Left ventricle myocardium superior (tissue), 1 donor: ENCODE measurements around the gene TIMD4. TPM values are rescaled to one million over a fixed set of nuclear protein-coding genes. Genes with fewer than 3 reads are reported as not detected.
"Not testable (repeated sequence)": the region's sequence is repeated elsewhere in the genome, so short reads cannot be mapped to it uniquely, and the experiment has no call there.

Experiments used
- ATAC-seq: fragments of 200-7000 bp; cut with Tn5 transposase; one replicate; pipeline ENCODE4 v1.9.1; 2020; ENCODE audit warnings: mild to moderate bottlenecking, moderate library complexity
- DNase-seq: peaks from one replicate; pipeline ENCODE4 v3.0.0-alpha.2; 2020
- intact Hi-C: fragments of 100-400 bp; cut with micrococcal nuclease; formaldehyde crosslinking; loops from one replicate; pipeline ENCODE4 v1.11.0; 2022
- total RNA-seq: library from RNA; stranded (reverse); fragmentation: NEBNext Ultra II Directional; extraction: Animal tissue kit (Norgen Biotek cat#: 25700); gene quantifications from one replicate; pipeline ENCODE4 v1.2.1, GENCODE V29; 2021
- donor health status: DM: no; HTN: yes; CAD: no; lungs with severe emphysema.

TIMD4 gene
- total RNA-seq, 1 donor from 2014 or later = not detected

DNA sequence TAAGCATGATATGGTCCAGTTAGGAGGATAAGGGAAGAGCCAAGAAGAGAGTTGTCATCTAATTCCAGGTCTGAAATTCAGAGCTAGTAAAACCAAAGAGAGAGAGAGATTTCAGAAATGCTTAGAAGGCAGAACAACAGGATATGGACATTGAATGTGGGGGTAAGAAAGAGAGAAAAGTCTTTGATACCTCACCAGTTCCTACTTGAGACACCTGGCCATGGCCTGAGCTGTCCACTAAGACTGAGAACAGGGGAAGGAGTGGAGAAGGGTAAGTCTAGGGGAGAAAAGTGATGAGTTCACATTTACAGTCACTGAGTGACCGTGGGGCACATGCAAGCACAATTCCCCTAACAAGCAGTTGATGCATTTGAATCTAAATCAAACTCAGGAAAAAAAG, 35.5 kb downstream of the TIMD4 start:
- ATAC-seq (no peak), DNase-seq (no peak)
- intact Hi-C loops = no loop called here

DNA sequence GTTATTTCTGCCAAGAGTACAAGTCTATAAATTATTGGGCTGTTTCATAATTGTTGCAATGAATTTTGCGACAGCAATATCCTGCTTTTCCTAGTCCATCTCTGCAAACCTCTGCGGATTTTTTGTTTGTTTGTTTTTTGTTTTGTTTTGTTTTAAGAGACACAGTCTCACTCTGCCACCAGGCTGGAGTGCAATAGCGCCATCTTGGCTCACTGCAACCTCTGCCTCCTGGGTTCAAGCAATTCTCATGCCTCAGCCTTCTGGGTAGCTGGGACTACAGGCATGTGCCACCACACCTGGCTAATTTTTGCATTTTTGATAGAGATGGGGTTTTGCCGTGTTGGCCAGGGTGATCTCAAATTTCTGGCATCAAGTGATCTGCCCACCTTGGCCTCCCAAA, 37.3 kb downstream of the TIMD4 start:
- ATAC-seq, intact Hi-C loops, DNase-seq: not testable (repeated sequence)

DNA sequence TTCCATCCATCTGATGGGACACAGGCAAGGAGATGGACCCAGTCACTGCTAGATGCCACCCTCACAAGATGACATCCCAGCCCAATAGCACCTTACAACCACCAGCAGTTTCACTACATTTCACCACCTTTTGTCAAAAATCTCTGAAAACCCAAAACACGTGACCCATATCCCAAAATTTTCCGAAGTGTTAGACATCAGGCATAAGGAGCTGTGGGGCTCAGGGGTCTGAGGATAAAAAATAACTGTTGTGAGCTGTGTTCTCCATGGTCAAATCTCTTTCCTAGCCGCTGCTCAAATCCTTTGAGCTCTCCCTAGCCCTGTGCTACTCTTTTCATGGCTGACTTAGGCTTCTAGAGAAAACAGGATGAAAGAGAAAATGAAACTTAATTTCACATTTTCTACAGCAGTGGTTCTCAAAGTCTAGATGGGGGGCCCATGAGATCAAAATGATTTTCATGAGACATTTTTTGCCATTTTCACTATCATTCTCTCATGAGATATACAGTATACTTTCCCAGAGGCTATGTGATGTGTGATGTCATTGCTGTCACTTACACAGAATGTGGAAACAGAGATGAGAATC, 40.7 kb downstream of the TIMD4 start:
- ATAC-seq (no peak), DNase-seq (no peak)
- intact Hi-C loops = no loop called here

DNA sequence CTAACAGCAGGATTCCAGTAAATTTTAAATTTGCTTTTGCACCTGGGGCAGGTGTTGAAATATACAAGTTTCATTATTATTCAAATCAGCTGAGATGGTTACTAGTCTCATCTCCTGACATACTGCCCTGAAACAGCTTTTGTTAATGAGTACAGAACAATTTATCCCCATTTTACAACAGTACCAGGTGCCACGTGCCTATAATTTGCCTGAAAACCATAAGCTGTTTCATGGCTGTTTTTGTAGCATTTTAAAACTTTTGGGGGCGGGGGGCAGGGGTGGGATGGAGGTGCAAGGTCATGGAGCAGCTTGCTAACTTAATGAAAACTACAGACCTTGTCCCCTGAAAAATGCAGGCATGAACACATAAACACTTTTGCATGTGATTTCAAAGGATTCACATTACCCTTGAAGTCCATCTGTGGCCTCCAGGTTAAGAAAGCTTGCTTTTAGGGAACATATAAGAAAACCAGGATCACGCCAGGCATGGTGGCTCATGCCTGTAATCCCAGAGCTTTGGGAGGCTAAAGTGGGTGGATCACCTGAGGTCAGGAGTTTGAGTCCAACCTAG, 42.1 kb downstream of the TIMD4 start:
- no peak for ATAC-seq
- no peak for DNase-seq
- intact Hi-C loops = no loop called here

DNA sequence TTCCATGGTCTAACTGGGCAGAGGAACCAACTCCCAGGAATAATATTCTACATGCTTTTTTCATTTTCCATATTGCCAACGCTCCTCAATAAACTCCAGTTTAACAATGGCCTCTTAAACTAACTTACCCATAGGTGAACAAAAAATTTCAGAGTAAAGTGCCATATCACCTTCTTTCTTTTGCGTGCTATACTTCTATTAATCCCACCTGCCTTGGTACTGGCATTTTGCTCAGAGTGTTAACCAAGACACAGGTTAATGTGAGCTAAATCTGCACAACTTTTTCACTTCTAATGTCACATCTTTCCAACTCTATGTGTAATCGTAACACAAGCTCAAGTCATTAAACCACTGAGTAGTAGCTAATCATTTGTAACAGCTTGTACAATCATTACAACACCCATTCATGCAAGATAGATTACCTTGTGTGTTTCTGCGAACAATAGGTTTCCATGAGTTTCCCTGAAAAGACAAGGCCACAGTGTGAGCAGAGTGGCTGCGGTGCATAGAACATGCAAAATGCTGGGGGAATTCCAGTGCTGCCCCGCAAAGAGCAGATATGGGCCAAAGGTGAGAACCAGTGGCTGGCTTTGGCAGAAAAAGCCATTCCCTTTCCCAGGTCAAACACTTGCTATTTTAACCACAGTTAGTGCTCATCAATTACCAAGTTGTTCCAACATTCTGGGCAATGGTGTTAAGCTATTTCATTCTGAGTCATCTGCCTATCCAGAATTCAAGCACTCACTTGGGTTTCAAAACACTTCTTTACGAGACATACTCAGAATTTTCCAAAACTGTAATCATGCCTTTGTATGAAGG, 42.8 kb downstream of the TIMD4 start:
- peak; percentile 14 for ATAC-seq
- intact Hi-C loops = no loop called here
- no peak for DNase-seq

DNA sequence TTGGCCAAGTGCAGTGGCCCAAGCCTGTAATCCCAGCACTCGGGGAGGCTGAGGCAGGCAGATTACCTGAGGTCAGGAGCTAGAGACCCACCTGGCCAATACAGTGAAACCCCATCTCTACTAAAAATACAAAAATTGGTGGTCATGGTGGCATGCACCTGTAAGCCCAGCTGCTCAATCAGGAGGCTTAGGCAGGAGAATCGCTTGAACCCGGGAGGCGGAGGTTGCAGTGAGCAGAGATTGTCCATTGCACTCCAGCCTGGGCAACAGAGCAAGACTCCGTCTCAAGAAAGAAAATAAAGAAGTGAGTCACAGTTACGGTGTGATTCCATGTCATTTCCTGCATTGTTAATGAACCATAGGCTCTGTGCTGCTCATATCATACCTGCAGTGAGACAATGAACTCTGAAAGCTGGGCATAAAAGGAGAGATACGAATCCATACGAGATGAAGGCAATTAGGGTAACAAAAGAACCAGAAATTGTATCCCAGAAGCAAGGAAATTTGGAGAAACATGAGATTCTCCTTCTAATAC, 44.6 kb downstream of the TIMD4 start:
- ATAC-seq = no peak
- DNase-seq = no peak
- intact Hi-C loops = no loop called here

DNA sequence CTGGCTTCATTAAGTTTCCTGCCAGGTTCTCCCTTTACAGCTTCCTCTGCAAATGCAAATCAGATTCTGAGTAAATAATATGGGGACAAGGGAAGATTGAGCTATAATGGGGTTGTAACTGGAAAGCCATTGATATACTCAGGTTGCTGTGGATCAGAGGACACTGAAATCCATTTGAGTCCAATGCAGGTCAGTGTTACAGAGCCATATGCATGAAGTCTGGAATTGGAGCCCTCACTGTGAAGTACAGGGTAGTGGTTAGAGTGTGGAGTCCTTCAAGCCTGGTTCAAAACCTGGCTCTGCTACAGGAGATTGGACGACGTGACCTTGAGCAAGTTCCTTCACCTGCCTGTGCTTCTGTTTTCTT, 48.7 kb downstream of the TIMD4 start:
- ATAC-seq (no peak), DNase-seq (no peak)
- intact Hi-C loops = no loop called here

DNA sequence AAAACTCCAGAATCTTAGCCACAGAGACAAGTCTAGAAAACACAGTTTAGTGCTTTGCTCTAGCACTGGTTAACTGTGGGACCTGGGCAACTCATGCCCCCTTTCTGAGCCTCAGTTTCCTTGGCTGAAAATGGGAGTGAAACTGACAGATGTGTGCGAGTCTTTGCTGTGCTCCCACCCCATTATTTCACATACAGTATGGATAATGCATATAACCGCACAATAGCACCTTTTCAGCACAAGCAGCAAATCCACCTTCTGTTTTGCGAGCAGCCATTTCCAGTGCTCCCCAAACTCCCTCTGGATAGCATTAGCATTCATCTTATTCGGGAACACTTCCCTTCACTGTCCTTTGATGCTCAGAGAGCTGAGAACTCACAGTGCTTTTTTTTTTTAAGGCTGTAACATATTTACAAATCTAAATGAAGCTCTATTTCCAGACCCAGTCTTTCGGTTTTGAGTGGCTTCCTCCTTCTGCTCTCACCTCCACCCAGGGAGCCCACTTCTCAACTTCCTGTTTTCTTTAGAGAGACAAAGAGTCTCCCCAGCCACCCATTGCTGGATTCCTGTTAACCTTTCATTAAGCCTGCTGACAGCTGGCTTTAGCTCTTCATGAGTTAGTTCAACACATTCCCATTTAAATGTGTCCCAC, 49.2 kb downstream of the TIMD4 start:
- no peak for ATAC-seq
- no peak for DNase-seq

DNA sequence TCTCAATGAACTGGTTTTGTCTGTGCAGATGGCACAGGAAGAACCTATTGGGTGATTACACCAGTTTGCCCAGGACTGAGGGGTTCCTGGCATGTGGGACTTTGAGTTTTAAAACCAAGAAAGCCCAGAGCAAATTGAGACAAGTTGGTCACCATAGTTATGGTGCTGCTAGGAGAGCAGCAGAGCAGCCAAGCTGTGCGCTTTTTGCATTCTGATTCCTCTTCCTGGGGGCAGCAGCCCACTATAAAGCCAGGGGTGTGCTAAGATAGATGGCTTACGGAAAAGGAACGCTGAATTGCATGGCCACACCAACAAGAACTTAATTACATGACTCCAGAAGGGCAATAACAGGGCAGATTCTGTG, 49.7 kb downstream of the TIMD4 start:
- ATAC-seq (no peak), DNase-seq (no peak)
- intact Hi-C loops = no loop called here

More for the DNA sequence above, 49.2 kb downstream of the TIMD4 start:
- intact Hi-C loops = no loop called here

DNA sequence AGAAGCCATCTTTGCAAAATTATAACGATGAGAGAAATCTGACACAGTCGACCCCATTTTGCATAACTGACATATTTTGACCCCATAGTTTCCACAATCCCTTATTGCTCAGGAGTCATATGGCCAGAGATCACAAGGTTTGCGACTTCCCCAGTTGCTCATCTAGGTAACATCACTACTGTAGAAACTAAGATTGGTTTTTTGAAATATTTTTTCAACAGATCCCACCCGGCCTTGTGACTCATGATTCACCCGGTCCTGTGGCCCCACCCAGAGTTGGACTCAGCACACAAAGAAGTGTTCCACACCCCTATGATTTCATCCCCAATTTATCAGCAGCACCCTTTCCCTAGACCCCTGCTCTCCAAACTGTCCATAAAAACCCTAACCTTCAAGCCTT, 50.2 kb downstream of the TIMD4 start:
- ATAC-seq = no peak
- no peak for DNase-seq
- intact Hi-C loops = no loop called here

DNA sequence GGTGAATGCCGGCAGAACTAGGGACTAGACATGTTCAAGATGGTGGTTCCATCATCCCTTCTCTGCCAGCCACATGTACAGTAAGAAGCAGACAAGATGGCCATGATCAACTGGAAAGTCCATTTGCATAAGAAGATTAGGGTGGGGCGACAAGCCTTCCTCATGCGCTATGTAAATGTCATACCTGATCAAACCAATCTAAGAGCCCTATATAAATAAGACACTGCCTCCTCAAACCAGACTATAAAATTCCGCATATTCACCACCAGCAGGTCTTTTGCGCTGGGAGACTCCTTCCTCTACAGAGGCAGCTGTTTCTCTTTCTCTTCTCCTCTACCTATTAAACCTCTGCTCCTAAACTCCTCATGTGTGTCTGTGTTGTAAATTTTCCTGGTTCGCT, 53.8 kb downstream of the TIMD4 start:
- ATAC-seq (no peak), DNase-seq (no peak)
- intact Hi-C loops = no loop called here

DNA sequence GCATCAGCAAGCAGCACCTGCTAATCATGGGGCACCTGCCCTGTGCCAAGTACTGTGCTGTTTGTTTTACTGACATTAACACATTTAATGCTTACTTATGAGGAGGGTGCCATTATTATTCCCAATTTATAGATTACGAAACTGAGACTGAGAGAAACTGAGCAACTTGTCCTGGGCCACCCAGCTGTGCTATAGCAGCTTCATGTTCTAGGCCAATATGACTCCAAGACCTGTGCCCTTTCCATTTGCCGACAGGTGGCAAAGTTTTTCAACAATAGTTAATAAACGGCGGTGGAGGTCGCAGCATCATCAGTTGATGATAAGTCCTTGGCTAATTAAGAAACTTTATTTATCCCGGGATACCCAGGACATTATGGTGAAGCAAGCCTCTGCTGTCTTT, 55.4 kb downstream of the TIMD4 start:
- DNase-seq (no peak), ATAC-seq (no peak)
- intact Hi-C loops = no loop called here

DNA sequence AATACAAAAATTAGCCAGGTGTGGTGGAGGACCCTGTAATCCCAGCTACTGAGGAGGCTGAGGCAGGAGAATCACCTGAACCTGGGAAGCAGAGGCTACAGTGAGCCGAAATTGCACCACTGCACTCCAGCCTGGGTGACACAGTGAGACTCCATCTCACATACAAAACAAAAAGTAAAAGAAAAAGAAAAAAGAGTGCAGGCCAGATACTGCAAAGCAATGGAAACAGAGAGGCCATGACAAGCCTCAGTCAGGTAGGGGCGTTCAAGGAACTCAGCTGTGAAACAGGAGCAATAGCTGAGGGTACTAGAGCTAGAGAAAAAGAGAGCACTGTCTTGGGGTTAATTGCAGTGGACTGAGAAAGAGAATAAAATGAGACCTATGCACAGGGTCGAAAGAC, 56.2 kb downstream of the TIMD4 start:
- intact Hi-C loops = no loop called here
- ATAC-seq (no peak), DNase-seq (no peak)

DNA sequence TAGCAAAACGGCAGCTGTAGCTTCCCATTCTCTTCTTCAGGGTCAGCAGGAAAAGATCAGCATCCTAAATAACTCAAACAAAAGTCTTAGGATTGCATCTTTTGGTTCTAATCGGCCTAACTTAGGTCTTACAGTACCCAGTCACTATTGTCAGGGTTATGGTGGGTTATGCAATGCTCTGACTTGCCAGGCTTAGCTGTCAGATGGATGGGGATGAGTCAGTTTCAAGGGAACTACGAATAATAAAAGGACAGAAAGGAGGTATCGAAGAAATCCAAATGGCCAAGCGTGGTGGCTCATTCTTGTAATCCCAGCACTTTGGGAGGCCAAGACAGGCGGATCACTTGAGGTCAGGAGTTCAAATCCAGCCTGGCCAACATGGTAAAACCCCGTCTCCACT, 66.5 kb downstream of the TIMD4 start:
- no peak for DNase-seq
- intact Hi-C loops = no loop called here
- ATAC-seq = no peak

DNA sequence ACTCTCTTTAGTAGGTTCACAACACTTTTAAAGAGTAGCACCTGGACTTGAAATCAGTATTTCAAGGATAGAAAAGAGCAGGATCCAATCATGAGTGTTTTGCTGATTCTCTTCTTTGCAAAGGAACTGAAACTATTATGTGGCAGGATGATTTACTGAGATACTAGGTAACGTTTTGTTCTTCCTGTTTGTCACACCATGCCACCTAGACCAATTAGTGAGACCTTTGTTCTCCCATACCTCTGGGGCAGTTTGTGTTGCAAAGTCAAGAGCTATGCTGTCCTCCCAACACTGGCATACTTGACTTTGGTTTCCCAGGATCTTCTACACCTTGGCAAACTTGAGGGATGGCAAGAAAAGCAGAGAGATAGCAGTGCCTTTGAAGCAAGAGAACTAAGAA, 69.5 kb downstream of the TIMD4 start:
- DNase-seq = no peak
- ATAC-seq = no peak
- intact Hi-C loops = no loop called here

DNA sequence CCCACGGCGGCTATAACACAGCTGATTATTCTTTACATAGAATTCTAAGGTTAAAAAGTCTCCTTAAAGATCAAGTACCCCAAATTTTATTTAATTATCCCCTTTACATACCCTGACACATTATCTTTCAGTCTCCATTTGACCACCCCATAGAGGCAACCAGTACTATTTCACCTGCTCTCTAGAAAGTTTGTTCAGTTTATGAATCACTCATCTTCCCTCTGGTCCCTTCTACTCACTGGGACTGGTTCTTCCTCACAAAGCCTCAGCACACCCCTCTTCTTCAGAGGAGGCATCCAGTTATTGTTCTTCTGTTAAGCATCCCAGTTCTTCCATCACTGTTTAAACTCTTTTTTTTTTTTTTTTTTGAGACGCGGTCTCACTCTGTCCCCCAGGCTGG, 70.2 kb downstream of the TIMD4 start:
- intact Hi-C loops = no loop called here
- no peak for DNase-seq
- ATAC-seq = no peak

DNA sequence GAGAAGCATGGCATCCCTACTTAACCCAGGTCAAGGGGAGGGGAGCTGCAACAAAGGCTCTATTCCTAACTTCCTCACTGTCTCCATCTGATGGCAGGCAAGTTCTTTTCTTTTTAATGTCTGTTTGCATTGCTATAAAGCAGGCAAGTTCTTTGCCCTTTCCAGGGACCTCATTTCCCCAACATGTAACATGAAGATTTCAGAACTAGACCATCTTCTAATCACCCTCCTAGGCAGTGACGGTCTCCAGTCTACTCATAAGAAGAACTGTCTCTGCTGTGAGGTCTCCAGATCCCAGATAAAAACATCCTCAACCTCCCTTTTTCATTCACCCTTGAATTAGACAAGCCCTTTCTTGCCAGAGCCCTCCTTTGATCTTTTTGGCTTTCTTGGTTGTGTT, 70.8 kb downstream of the TIMD4 start:
- intact Hi-C loops = no loop called here
- DNase-seq (no peak), ATAC-seq (no peak)

DNA sequence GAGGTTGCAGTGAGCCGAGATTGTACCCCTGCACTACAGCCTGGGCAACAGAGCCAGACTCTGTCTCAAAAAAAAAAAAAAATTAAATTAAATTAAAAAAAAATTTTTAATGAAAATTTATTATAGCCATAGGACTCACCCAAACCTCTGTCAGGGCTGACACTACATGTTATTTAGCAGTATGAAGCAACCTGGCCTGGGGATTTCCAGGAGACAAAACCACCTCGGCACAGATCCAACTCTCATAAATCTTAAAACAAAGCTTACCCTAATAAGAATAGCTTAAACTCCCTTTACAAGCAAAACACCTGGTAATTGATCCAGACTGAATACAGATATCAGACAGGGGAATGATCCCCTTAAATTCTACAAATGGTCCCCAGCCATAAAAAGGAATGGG, 74.5 kb downstream of the TIMD4 start:
- intact Hi-C loops = no loop called here
- no peak for DNase-seq
- no peak for ATAC-seq

DNA sequence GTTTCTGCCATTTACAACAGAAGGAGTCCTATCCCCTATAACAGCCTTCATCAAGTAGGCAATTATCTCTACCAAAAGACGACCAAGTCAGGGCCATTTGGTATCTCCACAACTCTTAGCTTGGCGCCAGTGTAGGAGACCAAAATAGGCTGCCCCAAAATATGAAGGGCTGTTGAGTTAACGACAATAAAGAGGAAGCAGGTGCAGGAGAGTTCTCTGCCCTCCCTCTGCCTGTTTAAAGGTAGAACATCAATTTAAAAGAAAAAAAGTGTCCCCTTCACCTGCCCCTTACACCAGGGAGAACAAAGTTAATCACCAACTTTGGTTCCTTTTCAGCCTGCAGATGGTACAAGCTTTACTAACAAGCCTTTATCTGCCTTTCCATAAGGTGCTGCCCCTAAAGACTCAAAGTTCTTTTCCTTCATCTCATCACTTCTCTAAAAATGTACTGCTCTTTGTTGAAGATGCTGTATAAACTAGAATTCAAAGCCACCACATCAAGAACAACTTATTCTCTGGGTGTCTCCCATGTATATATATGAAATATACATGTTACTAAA, 79.6 kb downstream of the TIMD4 start:
- ATAC-seq = no peak
- no peak for DNase-seq

DNA sequence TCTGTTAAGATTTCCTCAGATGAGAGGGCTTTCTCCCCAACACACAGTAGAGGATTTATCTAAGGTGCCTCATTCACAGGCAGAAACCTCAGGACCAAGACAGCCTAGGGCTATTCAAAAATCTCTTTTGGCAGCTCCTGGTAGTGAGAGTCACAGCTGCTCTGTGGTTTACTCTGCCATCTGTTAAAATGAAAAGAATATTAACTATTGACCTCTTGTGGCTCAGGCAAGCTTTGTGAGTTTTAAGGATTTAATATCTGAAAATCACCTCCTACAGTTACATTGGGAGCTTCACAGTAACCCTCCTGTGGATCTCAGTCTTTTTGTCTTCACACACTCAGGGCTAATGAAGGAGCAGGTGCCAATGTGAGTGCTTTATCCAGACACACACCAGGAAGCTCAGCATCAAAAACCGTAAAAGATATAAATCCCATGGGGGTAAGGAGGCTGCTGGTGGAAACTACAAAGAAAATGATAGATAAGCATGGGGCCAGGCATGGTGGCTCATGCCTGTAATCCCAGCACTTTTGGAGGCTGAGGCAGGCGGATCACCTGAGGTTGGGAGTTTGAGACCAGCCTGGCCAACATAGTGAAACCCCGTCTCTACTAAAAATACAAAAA, 83.3 kb downstream of the TIMD4 start:
- intact Hi-C loops = no loop called here
- no peak for ATAC-seq
- DNase-seq = no peak

More for the DNA sequence above, 79.6 kb downstream of the TIMD4 start:
- intact Hi-C loops = no loop called here
